Measurements from ENCODE around the gene TBC1D2B.

DNA sequence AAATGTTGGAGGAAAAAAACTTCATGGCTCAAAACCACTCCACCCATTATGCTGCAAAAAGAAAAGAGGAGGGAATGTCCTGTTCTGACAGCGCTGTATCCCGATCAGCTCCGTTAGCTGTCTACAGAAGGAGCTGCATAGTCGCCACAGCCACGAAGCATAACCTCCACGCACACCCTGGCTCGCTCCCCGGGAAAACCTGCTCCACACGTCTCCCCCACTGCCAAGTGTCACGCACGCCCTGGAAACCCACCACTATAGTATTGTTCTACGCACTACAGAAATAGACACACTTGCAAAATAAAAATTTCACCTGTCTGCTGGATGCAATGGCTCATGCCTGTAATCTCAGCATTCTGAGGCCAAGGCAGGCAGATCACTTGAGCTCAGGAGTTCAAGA is 55.8 kb downstream of the TBC1D2B start:
- TF ChIP-seq, protein P1, sequence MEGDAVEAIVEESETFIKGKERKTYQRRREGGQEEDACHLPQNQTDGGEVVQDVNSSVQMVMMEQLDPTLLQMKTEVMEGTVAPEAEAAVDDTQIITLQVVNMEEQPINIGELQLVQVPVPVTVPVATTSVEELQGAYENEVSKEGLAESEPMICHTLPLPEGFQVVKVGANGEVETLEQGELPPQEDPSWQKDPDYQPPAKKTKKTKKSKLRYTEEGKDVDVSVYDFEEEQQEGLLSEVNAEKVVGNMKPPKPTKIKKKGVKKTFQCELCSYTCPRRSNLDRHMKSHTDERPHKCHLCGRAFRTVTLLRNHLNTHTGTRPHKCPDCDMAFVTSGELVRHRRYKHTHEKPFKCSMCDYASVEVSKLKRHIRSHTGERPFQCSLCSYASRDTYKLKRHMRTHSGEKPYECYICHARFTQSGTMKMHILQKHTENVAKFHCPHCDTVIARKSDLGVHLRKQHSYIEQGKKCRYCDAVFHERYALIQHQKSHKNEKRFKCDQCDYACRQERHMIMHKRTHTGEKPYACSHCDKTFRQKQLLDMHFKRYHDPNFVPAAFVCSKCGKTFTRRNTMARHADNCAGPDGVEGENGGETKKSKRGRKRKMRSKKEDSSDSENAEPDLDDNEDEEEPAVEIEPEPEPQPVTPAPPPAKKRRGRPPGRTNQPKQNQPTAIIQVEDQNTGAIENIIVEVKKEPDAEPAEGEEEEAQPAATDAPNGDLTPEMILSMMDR (IDR thresholded peaks at IDR 0.05) = no peak
- TF ChIP-seq POLR2A (IDR thresholded peaks at IDR 0.05) = no peak

All from body of pancreas (tissue), 4 donors.